HG02571 (cell line): ENCODE data around the gene TERC.
"Not testable (repeated sequence)": the region's sequence is repeated elsewhere in the genome, so short reads cannot be mapped to it uniquely, and the experiment has no call there.

Source experiments
- ATAC-seq: cut with Tn5 transposase; IDR thresholded peaks from one replicate; pipeline ENCODE4 v1.9.1; 2021; ENCODE audit warnings: mild to moderate bottlenecking, moderate library complexity; ENCODE audit not compliant: unreplicated experiment

Gene TERC

DNA sequence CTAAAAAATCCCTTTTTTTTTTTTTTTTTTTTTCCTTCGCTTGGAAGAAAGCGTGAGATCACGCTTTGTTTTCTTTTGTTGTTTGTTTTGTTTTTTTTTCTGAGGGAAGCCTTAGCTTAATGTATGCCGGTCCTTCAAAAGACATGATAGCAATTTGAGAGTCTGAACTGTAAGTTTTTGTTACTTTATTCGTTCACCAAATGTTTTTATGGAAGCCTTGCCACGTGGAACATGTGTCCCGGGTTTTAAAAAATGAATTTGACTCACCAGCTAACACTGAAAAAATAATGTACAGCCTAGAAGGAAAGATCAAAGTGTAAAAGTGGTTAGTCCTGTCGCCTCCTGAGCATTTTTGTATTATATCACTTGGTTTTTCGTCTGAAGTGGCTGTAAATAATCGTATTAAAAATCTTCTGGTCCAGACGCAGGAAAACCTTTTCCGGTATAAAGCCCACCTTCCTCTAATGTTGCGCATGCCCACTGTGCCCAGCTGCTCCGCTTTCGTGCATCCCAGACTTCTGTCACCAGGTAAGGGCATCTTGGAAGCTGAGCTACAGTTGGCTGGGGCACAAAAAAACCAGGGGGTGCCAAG is 7.5 kb upstream of the TERC start:
- ATAC-seq = peak; percentile 22

DNA sequence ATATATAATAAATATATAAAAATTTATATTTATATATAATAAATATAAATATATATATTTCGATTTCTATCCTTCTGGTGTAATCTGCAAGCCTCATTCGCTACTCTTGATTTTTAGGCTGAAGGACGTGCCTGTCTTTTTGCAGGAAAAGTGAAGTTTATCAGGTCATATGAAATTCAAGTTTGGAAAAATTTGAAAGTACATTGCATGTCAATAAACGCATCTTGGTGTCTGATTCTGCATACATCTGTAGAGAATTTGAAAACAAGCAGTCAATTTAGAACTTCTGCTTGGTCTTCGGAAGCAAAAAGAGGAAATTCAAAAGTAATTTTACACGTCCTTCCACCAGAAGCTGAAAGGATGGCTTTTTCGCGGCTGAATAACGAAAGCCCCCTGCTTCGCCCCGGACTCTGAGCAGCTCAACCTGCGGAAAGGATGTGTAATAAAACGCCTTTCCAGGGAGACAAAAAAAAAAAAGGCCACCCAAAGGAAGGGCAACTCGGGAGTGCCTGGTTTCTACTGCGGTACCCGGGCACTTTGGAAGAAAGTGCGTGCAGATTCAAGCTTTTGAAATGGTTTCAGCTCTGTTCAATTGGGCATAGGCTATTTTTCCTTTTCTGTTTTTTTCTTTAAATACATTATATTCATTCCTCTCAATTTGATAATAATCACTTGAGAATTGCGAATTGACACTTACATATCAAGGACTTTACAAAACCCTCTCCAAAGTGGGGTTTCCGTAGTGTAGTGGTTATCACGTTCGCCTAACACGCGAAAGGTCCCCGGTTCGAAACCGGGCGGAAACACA is 6.8 kb upstream of the TERC start:
- ATAC-seq = no peak

DNA sequence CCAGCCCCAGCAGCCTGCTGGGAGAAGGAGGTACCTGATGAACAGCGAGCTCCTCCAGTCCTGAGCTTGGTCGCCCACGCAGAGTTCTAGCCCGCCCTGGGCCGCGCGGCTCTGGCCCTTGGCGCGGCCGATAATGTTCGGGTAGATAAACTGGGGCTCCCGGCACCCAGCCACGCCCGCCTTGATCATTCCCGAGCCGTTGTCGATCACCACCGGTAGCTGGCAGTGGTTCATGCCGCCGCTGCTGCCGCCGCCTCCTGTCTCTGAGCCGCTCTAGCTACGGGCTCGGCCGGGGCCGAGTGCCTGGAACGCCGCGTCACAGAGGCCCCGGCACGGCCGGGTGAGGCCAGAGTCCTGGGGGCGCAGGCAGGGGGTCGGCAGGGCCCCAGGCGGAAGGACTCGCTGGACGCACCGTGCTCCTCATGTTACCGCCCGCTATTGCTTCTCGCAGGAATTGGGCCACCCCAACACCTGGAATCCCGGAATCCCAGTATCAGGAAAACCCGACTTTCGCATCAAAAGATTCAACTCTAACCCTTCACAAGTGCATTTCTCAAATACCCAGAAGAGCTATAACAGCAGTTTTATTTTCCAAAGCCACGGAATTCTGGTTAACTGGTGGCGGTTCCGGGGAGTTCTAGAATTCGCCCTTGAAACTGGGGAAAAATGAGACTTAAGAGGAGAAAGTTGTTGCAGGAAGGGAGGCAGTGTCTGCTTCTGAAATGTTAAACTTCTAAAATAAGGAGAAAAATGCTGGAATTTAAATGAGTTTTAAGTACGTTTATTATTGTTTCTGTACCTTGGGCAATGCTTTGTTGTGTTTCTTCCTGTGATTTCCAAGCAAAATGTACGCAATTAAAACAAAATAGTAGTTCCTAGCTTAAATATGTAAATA is 4.7 kb upstream of the TERC start, which contains the start of gene ACTRT3:
ACTRT3 (minus strand) TSS at position 275 of the 895 bp plus-strand sequence; CDS start at position 234, 41 bp downstream.
- peak; percentile 25 for ATAC-seq

DNA sequence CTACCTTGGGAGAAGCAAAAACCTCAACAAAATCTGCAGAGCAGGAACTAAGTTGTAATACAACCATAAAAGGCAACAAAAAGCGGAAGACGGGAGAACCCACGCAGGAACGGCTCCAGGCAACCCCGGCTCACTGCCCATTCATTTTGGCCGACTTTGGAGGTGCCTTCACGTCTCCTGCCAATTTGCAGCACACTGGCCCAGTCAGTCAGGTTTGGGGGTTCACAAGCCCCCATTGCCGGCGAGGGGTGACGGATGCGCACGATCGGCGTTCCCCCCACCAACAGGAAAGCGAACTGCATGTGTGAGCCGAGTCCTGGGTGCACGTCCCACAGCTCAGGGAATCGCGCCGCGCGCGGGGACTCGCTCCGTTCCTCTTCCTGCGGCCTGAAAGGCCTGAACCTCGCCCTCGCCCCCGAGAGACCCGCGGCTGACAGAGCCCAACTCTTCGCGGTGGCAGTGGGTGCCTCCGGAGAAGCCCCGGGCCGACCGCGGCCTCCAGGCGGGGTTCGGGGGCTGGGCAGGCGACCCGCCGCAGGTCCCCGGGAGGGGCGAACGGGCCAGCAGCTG is 463 bp downstream of the TERC start:
- ATAC-seq = peak; percentile 44

DNA sequence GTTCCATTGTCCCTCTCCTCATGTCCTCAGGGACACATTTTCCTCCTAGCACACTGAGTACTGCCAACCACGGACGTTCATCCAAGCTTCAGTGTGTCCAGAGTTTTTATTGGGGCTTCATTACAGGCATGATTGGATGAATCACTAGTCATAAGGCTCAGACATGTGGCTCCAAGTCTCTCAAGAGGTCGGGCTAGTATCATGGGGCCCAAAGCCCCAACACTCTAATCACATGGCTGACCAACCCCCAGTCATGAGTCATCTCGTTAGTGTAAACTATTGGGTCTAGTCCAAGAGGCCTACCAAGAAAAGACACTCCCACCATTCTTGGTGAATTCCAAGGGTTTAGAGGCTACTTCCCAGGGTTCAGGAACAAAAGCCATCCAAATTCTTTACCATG is 4.4 kb downstream of the TERC start:
- no peak for ATAC-seq

DNA sequence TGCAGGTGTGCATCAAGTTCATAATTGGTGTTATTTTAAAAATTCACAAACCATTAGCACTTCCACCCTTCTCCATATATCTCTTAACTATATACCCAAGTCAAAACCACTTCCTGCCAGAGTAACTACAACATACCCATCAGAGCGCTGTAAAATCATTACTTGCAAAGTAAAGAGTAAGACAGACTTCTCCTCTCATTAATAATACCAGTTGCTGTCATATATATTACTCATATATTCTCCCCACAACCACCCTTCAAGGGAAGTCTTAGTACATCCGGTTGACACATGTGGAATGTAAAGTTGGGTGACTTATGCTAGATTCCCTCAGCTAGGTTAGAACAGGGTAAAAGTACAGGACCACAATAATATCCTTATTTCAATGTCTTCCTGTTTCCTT is 5.6 kb downstream of the TERC start:
- ATAC-seq = no peak

DNA sequence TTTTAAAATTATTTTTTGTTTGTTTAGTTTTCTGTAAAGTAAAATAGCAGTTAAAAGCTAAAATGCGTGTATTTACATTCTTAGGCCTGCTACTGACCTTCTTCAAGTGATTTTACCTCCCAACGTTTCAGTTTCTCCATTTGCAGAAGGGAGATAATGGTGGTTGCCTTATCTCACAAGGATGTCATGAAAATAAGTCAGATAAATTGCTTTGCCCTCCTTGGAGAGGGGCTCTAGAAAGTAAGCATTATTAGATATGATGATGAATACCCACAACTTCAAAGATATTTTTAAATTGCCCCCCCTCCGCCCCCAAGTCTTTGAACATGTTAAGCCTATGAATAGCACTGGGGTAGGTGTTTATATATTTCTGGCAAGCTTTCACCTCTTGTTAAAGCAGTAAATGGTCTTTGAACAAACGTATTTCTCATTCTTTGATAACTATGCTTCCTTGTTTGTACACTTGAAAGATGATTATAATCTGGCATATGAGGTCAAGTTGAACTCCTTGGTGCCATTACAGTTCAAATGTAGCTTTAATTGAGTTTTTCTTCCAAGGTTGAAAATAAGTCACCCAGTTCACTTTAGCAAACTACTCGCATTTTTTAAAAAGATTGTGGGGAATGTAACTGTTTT is 6.4 kb downstream of the TERC start:
- no peak for ATAC-seq

DNA sequence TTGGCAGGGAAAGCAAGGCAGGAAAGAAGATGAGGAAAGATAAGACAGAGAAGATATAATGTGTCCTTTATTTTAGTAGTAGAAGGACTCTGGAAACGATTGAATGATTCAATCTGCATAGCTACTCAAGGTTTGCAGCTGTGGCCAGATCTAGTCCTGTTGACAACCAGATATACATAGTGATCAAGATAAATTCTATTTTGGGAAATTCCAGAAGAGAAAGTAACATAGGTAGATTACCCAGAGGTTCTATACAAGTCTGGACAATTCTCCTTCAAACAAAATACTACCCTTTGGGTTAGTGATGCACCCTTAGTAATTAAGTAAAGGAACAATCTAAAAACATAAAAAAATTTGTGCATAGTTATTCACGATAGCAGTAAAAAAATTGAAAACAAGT is 9.4 kb downstream of the TERC start:
- no peak for ATAC-seq

DNA sequence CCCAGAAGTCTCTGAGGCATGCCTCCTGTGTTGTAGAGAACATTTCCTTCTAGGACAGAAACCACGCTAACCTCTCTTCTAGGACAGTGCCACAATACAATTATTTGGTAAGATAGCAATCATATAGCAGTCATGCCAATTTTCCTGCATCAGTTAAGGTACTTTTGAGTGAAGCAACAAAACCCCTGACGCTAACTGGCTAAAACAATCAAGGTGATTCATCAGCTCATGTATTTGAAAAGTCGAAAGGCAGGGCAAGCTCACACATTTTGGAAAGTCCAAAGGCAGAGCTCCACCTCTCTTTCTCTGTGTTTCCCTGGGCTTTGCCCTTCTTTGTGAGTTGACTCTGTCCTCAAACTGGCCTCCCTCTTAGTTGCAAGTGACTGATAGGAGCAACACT is 10.1 kb downstream of the TERC start:
- ATAC-seq = no peak

DNA sequence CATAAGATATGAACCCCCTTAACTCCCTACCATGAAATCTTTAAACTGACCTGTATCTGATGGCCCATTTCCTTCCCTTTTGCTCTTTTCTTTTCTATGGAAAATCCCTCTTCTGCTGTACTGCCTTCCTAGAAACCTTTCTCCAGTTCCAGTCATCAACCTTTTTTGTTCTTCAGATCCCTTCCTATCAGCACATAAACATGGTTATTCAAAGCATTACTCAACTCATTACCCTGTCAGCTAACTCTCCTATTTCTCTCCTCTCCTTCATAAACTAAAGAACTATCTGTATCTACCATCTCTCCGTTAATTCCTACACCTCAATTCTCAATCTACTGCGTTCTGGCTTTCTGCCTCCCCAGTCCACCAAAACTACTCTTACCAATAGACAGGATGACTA is 13.0 kb downstream of the TERC start:
- ATAC-seq = no peak

DNA sequence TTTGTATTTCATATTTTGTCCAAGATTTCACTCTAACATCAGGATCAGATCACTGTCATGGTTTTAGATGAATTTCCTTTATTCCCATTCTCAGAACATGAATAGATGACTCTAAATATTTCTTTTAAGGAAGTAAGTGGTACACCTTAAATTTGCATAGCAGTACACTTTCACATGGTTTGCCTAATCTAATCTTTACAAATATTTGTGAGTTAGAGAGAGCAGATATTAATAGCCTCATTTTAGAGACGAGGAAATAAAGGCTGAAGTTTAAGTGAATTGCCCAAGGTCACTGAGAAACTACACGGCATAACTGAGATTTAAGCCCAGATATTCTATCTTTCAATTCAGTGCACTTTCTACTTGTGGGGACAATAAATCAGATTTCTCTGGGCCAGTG is 14.2 kb downstream of the TERC start:
- no peak for ATAC-seq

DNA sequence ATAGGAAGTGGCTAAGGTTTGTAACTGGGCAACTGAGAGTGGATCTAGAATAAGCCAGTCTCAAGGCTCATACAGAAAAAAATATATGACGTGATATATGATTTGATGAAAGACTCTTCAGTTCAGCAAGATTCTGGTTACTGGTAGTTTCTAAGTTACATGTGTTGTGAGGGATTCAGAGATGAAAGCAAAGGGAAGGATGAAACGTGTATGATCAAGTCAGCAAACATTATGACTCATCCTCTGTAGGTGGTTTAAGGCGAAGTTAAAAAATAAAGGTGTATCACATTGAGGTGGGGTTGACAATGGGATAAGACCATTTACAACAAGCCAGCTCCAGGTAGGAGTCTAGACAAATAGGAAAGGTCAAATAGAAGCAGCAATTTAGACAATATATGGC is 16.2 kb downstream of the TERC start:
- no peak for ATAC-seq

DNA sequence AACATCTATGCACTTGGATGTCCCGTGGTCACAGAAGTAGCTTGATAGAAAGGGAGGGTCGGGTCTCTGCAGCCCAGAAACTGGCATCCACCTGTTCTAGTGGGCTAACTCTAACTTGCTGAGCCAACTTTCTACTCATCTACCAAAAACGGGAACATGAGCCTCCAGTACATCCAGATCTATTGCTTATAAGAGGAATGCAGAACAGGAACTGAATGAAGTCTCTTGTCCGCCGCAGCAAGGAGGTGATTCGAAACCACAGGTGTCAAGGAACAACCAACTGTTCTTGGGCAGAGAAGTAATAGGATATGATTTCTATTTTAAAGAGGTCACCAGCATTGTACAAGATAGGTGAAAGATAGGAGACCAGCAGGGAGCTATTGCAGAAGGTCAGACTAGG is 17.9 kb downstream of the TERC start:
- no peak for ATAC-seq

DNA sequence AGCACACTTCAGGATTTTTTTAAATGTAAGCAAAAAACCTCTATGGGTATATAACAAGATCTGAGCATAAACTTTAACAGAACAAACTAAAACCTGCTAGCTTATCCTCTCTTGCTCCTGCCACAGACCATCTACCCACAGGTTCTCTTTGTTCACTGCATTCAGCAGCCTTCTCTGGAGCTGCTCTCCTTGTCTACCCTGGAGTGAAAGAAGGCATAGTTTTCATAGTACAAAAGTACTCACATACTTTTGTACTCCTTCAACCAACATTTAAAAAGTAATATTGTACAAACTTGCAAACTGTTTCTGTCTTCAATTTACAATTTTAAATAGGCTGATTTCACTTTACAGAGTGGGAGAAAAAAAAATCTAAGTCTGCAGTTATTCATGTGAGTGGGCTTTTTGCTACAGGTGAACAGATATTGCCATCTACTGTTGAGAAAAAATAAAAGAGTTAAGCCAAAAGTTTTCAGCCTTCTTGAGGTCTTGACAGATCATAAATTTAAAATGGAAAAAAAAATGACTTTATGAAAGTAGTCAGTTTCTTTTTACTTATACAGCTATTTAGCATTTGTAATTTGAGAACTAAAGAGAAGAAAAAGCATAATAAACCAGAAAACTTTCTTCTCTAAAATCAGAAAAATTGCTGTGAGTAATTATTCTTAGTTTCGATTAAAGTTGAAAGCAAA is 20.4 kb downstream of the TERC start:
- no peak for ATAC-seq

DNA sequence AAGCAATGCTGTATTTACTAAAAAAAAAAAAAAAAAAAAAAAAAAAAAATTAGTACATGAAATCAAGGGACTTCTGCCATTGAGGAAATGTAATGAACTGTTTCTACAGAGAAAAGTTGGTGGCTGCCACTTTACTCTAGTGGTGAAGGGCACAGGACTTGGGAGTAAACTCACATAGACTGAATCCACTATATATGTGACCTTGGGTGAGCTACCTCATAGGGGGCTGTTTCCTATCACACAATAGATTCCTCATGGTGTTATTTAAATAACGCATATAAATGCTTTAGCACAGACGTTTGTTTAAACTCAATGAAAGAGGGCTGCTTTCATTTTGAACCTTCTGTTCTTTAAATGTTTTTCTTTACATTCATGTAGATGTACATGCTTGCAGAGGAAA is 25.8 kb downstream of the TERC start:
- no peak for ATAC-seq

DNA sequence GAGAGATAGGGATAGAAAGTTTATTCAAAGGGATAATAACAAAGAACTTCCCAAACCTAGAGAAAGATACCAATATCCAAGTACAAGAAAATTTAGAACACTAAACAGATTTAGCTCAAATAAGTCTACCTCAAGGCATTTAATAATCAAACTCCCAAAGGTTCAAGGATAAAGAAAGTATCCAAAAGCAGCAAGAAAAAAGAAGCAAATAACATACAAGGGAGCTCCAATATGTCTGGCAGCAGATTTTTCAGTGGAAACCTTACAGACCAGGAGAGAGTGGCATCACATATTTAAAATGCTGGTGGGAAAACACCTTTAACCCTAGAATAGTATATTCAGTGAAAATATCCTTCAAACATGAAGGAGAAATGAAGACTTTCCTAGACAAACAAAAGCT is 33.0 kb downstream of the TERC start:
- not testable (repeated sequence) for ATAC-seq

DNA sequence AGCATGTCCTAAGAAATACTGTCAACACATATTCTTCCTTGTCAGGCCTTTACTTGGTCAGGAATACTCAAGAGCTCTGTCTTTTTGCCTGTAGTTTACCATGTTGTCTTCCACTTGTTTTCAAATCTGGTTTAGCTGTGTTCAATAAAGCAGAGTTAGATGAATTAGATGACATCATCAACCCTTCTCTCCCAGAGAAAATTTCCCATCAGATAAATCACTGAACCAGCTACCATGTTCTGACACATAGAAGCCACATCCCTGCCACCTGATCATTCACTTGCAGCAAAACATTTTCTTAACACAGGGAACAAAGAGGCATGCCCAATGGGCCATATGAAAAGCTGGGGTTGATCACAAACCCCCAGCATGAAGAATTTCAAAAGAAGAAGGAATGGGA is 42.1 kb downstream of the TERC start:
- no peak for ATAC-seq

DNA sequence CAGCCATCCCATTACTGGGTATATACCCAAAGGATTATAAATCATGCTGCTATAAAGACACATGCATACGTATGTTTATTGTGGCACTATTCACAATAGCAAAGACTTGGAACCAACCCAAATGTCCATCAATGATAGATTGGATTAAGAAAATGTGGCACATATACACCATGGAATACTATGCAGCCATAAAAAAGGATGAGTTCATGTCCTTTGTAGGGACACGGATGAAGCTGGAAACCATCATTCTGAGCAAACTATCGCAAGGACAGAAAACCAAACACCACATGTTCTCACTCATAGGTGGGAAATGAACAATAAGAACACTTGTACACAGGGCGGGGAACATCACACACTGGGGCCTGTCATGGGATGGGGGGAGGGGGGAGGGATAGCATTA is 46.4 kb downstream of the TERC start:
- ATAC-seq = not testable (repeated sequence)
